IPS-20b (cell line): ENCODE results near the gene HAUS3.

Experiments
- H3K27ac ChIP-seq: one replicate; pipeline ENCODE4 v1.5.1; 2013; ENCODE audit warnings: low read length
- H3K27me3 ChIP-seq: 2 replicates; pipeline ENCODE4 v1.6.1; 2013; ENCODE audit warnings: mild to moderate bottlenecking, low read length, inconsistent platforms; ENCODE audit not compliant: insufficient read depth
- H3K36me3 ChIP-seq: 2 replicates; pipeline ENCODE4 v1.6.1; 2013; ENCODE audit warnings: low read depth, mild to moderate bottlenecking, inconsistent platforms, low read length, moderate library complexity; ENCODE audit not compliant: insufficient read depth
- H3K4me1 ChIP-seq: 2 replicates; pipeline ENCODE4 v1.6.1; 2013; ENCODE audit warnings: mild to moderate bottlenecking, control low read depth, inconsistent platforms, low read length, moderate library complexity; ENCODE audit not compliant: insufficient read depth
- H3K4me3 ChIP-seq: 2 replicates; pipeline ENCODE4 v1.5.1; 2013; ENCODE audit warnings: mild to moderate bottlenecking, low read length, inconsistent platforms
- H3K9ac ChIP-seq: 2 replicates; pipeline ENCODE4 v1.6.1; 2013; ENCODE audit warnings: low read depth, mild to moderate bottlenecking, inconsistent platforms, low read length, moderate library complexity
- H3K9me3 ChIP-seq: 2 replicates; pipeline ENCODE4 v1.6.1; 2013; ENCODE audit warnings: mild to moderate bottlenecking, low read depth, low read length, inconsistent platforms; ENCODE audit not compliant: insufficient read depth

The HAUS3 gene

GRCh38 chr4:2179717-2180116 lies 62.2 kb downstream of the HAUS3 start:
- Histone ChIP-seq H3K27ac (no peak overlapping the region), H3K9me3 (0 out of 2 replicates have a peak, but pooled peaks cover 7% of the 10 kb centered on the region), H3K9ac (no peak overlapping the region), H3K36me3 (no peaks in the 10 kb centered on the region), H3K27me3 (no peaks in the 10 kb centered on the region), H3K4me1 (no peaks in the 10 kb centered on the region), H3K4me3 (no peak overlapping the region)

GRCh38 chr4:2178986-2179385 lies 62.9 kb downstream of the HAUS3 start:
- Histone ChIP-seq H3K9me3 (0 out of 2 replicates have a peak, but pooled peaks cover 7% of the 10 kb centered on the region), H3K36me3 (no peaks in the 10 kb centered on the region), H3K27me3 (no peaks in the 10 kb centered on the region), H3K27ac (no peak overlapping the region), H3K4me3 (no peak overlapping the region), H3K4me1 (no peaks in the 10 kb centered on the region), H3K9ac (no peak overlapping the region)
